OCI-LY7 (cell line): ENCODE measurements around the gene ACYP2. TPM values are rescaled to one million over a fixed set of nuclear protein-coding genes. Genes with fewer than 3 reads are reported as not detected.

Experiments
- BruUV-seq: library from RNA; stranded (reverse); fragments of 400-500 nt; replicated peaks from 2 replicates; lab custom pipeline; 2021; lab: Mats Ljungman, UMichigan
- CTCF ChIA-PET: fragments of 300-600 bp; sonication (Branson Sonifier 250); formaldehyde crosslinking; loops from one replicate; lab custom pipeline; 2022; ENCODE audit warnings: antibody characterized with exemption; ENCODE audit not compliant: unreplicated experiment; lab: Charles Lee
- POLR2A ChIA-PET: fragments of 300-600 bp; sonication (Branson Sonifier 250); formaldehyde crosslinking; loops from one replicate; lab custom pipeline; 2022; ENCODE audit warnings: antibody characterized with exemption; lab: Charles Lee
- DNase-seq: peaks from one replicate; pipeline ENCODE4 v3.0.0-alpha.2; 2015; ENCODE audit warnings: low spot score
- H2AFZ ChIP-seq: fragments of 200-600 bp; sonication (generic), shearing (Covaris generic); 2 replicates; pipeline ENCODE4 v1.6.1; 2014; ENCODE audit warnings: mild to moderate bottlenecking, antibody characterized with exemption, low read length, moderate library complexity
- H3K27ac ChIP-seq: fragments of 200-600 bp; sonication (generic); 2 replicates; pipeline ENCODE4 v1.5.1; 2014; ENCODE audit warnings: mixed run types, low read depth, mild to moderate bottlenecking, moderate library complexity, low read length, inconsistent platforms; ENCODE audit not compliant: poor library complexity, severe bottlenecking
- H3K36me3 ChIP-seq: fragments of 200-600 bp; sonication (generic); 2 replicates; pipeline ENCODE4 v1.6.1; 2014; ENCODE audit warnings: mild to moderate bottlenecking, antibody characterized with exemption, low read length, moderate library complexity, mixed read lengths; ENCODE audit not compliant: insufficient read depth
- H3K4me1 ChIP-seq: fragments of 200-600 bp; sonication (generic); 2 replicates; pipeline ENCODE4 v1.5.1; 2014; ENCODE audit warnings: mild to moderate bottlenecking, low read length; ENCODE audit not compliant: insufficient read depth, poor library complexity, severe bottlenecking
- H3K4me2 ChIP-seq: fragments of 200-600 bp; sonication (generic); 2 replicates; pipeline ENCODE4 v1.6.1; 2014; ENCODE audit warnings: mild to moderate bottlenecking, low read length
- H3K4me3 ChIP-seq: fragments of 200-600 bp; sonication (generic); 2 replicates; pipeline ENCODE4 v1.5.1; 2014; ENCODE audit warnings: mild to moderate bottlenecking, low read depth, low read length; ENCODE audit not compliant: poor library complexity, severe bottlenecking
- H3K79me2 ChIP-seq: fragments of 200-600 bp; sonication (generic); 2 replicates; pipeline ENCODE4 v1.6.1; 2016; ENCODE audit warnings: low read depth, mild to moderate bottlenecking, low read length, moderate library complexity, mixed read lengths; ENCODE audit not compliant: insufficient read depth
- H3K9me2 ChIP-seq: fragments of 200-600 bp; sonication (generic); 2 replicates; pipeline ENCODE4 v1.6.1; 2016; ENCODE audit warnings: mild to moderate bottlenecking, low read length, mixed read lengths; ENCODE audit not compliant: insufficient read depth
- H3K9me3 ChIP-seq: fragments of 200-600 bp; sonication (generic); 2 replicates; pipeline ENCODE4 v1.6.1; 2014; ENCODE audit warnings: mild to moderate bottlenecking, mixed run types, low read length, mixed read lengths
- H4K20me1 ChIP-seq: fragments of 200-600 bp; sonication (generic); 2 replicates; pipeline ENCODE4 v1.6.1; 2014; ENCODE audit warnings: mild to moderate bottlenecking, antibody characterized with exemption, low read length, moderate library complexity, mixed read lengths; ENCODE audit not compliant: insufficient read depth
- EZH2phosphoT487 ChIP-seq: fragments of 200-600 bp; sonication (generic); IDR thresholded peaks from 2 replicates; pipeline ENCODE4 v1.6.1; 2018; ENCODE audit warnings: low read depth, borderline replicate concordance, mild to moderate bottlenecking, mixed run types, antibody characterized with exemption, low read length, moderate library complexity, mixed read lengths
- intact Hi-C: fragments of 100-400 bp; cut with micrococcal nuclease; formaldehyde crosslinking; loops from one replicate; pipeline ENCODE4 v1.10.0; 2022; ENCODE audit not compliant: unreplicated experiment
- total RNA-seq, 2 experiments: library from RNA; depleted of rRNA in 1 of 2; stranded (reverse); fragments of >200 nt in 1 of 2; shearing (Covaris generic) in 1 of 2; gene quantifications; 2 replicates each; pipeline ENCODE4 v1.2.3, GENCODE V29; 2014 to 2022
- TF ChIP-seq, protein P1 (sequence below): fragments of 200-600 bp; sonication (generic); conservative IDR thresholded peaks from 2 replicates; pipeline ENCODE4 v1.5.1; 2014; ENCODE audit warnings: mild to moderate bottlenecking, antibody characterized with exemption, low read length, moderate library complexity, mixed read lengths

Gene ACYP2
- total RNA-seq, 2 experiments from 2014 or later: 18.7 to 20.6 TPM

DNA sequence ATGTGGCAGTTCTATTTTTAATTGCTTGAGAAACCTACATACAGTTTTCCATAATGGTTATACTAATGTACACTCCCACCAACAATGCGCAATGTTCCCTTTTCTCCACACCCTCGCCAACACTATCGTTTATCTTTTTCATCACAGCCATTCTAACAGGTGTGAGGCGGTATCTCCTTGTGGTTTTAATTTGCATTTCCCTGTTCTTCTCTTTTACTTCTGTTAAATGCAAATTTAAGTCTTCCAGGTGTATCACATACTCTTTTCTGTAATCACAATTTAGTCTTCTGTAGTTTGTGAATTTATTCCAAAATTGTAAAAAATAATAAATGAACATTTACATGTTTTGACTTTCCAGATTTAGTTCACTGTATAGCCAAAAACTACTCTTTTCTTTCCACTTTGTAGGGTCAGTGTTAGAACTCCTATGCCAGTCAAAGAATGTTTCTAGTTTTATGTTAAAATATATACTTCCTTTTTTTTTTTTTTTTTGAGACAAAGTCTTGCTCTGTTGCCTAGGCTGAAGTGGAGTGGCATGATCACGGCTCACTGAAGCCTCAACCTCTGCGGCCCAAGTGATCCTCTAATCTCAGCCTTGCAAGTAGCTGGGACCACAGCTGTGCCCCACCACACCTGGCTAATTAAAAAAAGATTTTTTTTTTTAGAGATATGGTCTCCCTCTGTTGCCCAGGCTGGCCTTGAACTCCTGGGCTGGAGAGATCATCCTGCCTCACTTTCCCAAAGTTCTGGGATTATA is 15.4 kb upstream of the ACYP2 start:
- ChIA-PET CTCF (no interaction called here), POLR2A (interaction anchor here (0.7 to 5.7 kb wide), 8 partner anchors 8 to 226 kb away, joined by 3 to 68 read pairs (median 14); partner anchors contain the start of genes ACYP2 and PSME4)
- Histone ChIP-seq H3K4me3 (peak overlapping the region; percentile 40), H4K20me1 (no peaks in the 10 kb centered on the region), H3K9me2 (no peaks in the 10 kb centered on the region), H2AFZ (no peak overlapping the region; the same call in 1 of the 2 replicates), H3K36me3 (no peaks in the 10 kb centered on the region), H3K4me1 (peaks cover 79% of the 10 kb centered on the region), H3K9me3 (peaks cover 6% of the 10 kb centered on the region; the same call in 1 of the 2 replicates), H3K4me2 (peak overlapping the region; percentile 68), H3K79me2 (no peaks in the 10 kb centered on the region; the same call in 1 of the 2 replicates), H3K27ac (peak overlapping the region; percentile 95)
- no TSS peak for BruUV-seq
- intact Hi-C loops: loop anchor here (1.0 to 10.0 kb wide), 5 partner anchors 133 to 685 kb away; partner anchors contain the start of genes ASB3, CHAC2 and ERLEC1
- DNase-seq: peak; percentile 97
- TF ChIP-seq, protein P1, sequence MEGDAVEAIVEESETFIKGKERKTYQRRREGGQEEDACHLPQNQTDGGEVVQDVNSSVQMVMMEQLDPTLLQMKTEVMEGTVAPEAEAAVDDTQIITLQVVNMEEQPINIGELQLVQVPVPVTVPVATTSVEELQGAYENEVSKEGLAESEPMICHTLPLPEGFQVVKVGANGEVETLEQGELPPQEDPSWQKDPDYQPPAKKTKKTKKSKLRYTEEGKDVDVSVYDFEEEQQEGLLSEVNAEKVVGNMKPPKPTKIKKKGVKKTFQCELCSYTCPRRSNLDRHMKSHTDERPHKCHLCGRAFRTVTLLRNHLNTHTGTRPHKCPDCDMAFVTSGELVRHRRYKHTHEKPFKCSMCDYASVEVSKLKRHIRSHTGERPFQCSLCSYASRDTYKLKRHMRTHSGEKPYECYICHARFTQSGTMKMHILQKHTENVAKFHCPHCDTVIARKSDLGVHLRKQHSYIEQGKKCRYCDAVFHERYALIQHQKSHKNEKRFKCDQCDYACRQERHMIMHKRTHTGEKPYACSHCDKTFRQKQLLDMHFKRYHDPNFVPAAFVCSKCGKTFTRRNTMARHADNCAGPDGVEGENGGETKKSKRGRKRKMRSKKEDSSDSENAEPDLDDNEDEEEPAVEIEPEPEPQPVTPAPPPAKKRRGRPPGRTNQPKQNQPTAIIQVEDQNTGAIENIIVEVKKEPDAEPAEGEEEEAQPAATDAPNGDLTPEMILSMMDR: no peak
- no peak for TF ChIP-seq EZH2phosphoT487

DNA sequence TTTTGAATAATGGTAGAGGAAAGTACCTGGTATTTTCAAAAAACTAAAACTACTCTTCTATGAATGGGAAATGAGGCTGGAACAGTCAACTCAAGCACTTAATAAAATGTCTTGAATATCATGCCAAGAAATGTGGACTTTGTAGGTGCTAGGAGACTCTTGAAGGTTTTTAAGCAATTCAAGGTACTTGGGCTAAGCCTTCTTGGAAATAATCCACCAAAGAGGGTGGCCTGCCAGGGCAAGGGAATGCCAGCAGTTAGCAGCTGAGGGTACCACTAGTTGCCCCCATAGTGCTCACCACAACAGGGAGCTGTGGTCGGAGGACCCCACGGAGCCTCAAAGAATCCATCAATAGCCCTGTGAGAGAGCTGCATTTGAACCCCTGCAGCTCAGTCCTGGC is 14.6 kb upstream of the ACYP2 start:
- intact Hi-C loops: loop anchor here (1.0 to 10.0 kb wide), 5 partner anchors 133 to 684 kb away; partner anchors contain the start of genes ASB3, CHAC2 and ERLEC1
- peak; percentile 44 for DNase-seq
- peak overlapping the region; percentile 95 for H3K27ac ChIP-seq

More for the DNA sequence above, 14.6 kb upstream of the ACYP2 start:
- POLR2A ChIA-PET: interaction anchor here (0.5 to 5.7 kb wide), 9 partner anchors 8 to 1554 kb away, joined by 3 to 68 read pairs (median 6); partner anchors contain the start of genes ACYP2, ASB3, ERLEC1 and PSME4
- peaks cover 6% of the 10 kb centered on the region; the same call in 1 of the 2 replicates for H3K9me3 ChIP-seq
- no peaks in the 10 kb centered on the region; the same call in 1 of the 2 replicates for H3K79me2 ChIP-seq
- no peak for TF ChIP-seq EZH2phosphoT487
- H3K4me3 ChIP-seq: peak overlapping the region; percentile 24
- peak overlapping the region; percentile 68 for H3K4me2 ChIP-seq
- H2AFZ ChIP-seq: peak overlapping the region; percentile 76; the same call in 1 of the 2 replicates
- no peaks in the 10 kb centered on the region for H3K36me3 ChIP-seq
- CTCF ChIA-PET: interaction anchor here (0.6 to 1.3 kb wide), 2 partner anchors 12 to 608 kb away, joined by 3 read pairs; no protein-coding TSS in a partner anchor
- H4K20me1 ChIP-seq: no peaks in the 10 kb centered on the region
- H3K9me2 ChIP-seq: no peaks in the 10 kb centered on the region
- no TSS peak for BruUV-seq
- H3K4me1 ChIP-seq: peaks cover 86% of the 10 kb centered on the region
